ENCODE measurements around the gene P2RX5. TPM values are rescaled to one million over a fixed set of nuclear protein-coding genes. Genes with fewer than 3 reads are reported as not detected.

The P2RX5 gene
- total RNA-seq, 1 experiment from 2014 or later: 11.6 TPM

DNA sequence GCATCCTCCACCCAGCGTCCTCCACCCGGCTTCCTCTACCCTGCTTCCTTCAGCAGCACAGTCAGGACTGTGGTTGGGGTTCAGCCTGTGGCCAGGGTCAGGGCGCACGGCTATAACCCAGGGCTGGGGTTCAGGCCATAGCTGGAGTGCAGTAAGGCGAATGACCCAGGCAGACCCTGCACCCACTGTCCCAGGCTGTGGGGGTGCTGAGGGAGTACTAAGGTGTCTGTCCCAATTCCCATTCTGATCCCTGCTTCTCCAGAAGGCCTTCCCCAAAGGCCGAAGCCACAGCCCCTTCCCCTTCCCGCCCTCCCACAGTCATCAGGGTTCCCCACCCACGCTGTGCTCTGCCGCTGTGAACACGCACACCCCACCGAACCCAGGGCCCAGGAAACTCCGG lies 14.9 kb downstream of the P2RX5 start:
- DNase-seq: no peak
- CTCF ChIA-PET: no interaction called here
- BruUV-seq (replicated peaks): no TSS peak

DNA sequence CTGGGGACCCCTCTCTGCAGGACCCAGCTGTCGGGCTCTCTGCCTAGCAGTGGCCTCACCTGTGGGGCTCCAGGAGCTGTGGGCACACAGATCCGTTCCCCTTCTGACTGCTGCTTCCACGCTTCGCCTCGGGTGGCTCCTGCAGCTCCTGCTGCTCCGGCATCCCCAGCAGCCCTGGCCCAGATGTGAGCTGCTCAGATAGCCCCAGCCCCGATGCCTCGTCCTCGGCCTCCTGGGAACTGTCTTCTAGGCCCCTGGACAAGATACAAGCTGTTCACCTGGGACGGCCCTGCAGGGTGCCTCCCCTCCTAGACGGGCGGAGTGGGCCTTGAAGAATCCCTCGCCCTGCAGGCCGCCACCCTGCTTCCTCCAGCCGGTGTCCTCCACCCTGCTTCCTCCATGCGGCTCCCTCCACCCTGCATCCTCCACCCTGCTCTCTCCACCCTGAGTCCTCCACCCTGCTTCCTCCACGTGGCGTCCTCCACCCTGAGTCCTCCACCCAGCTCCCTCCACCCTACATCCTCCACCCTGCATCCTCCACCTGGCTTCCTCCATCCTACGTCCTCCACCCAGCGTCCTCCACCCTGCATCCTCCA lies 16.3 kb downstream of the P2RX5 start:
- no peak for DNase-seq
- Mint-ChIP-seq H3K27me3 (ENCODE audit: unreplicated experiment) (no peaks in the 10 kb centered on the region), H3K36me3 (ENCODE audit: insufficient read depth, unreplicated experiment) (peaks cover 3% of the 10 kb centered on the region), H3K9me3 (ENCODE audit: low read depth, unreplicated experiment) (no peaks in the 10 kb centered on the region), H3K4me1 (ENCODE audit: low read depth, unreplicated experiment) (no peaks in the 10 kb centered on the region), H3K27ac (ENCODE audit: unreplicated experiment) (no peak overlapping the region), H3K4me3 (ENCODE audit: low read depth, unreplicated experiment) (no peak overlapping the region)
- TF ChIP-seq, protein P1, sequence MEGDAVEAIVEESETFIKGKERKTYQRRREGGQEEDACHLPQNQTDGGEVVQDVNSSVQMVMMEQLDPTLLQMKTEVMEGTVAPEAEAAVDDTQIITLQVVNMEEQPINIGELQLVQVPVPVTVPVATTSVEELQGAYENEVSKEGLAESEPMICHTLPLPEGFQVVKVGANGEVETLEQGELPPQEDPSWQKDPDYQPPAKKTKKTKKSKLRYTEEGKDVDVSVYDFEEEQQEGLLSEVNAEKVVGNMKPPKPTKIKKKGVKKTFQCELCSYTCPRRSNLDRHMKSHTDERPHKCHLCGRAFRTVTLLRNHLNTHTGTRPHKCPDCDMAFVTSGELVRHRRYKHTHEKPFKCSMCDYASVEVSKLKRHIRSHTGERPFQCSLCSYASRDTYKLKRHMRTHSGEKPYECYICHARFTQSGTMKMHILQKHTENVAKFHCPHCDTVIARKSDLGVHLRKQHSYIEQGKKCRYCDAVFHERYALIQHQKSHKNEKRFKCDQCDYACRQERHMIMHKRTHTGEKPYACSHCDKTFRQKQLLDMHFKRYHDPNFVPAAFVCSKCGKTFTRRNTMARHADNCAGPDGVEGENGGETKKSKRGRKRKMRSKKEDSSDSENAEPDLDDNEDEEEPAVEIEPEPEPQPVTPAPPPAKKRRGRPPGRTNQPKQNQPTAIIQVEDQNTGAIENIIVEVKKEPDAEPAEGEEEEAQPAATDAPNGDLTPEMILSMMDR (IDR thresholded peaks at IDR 0.05; ENCODE audit: unreplicated experiment): no peak
- BruUV-seq (replicated peaks): no TSS peak
- intact Hi-C loops (cut with micrococcal nuclease; ENCODE audit: unreplicated experiment): no loop called here
- CTCF ChIA-PET: no interaction called here

More for the DNA sequence above, 14.9 kb downstream of the P2RX5 start:
- no peaks in the 10 kb centered on the region for H3K4me1 Mint-ChIP-seq (ENCODE audit: low read depth, unreplicated experiment)
- intact Hi-C loops (cut with micrococcal nuclease; ENCODE audit: unreplicated experiment): no loop called here
- H3K27me3 Mint-ChIP-seq (ENCODE audit: unreplicated experiment): no peaks in the 10 kb centered on the region
- H3K36me3 Mint-ChIP-seq (ENCODE audit: insufficient read depth, unreplicated experiment): peaks cover 3% of the 10 kb centered on the region
- H3K27ac Mint-ChIP-seq (ENCODE audit: unreplicated experiment): no peak overlapping the region
- TF ChIP-seq, protein P1 (IDR thresholded peaks at IDR 0.05; ENCODE audit: unreplicated experiment): no peak
- H3K4me3 Mint-ChIP-seq (ENCODE audit: low read depth, unreplicated experiment): no peak overlapping the region
- H3K9me3 Mint-ChIP-seq (ENCODE audit: low read depth, unreplicated experiment): no peaks in the 10 kb centered on the region

DNA sequence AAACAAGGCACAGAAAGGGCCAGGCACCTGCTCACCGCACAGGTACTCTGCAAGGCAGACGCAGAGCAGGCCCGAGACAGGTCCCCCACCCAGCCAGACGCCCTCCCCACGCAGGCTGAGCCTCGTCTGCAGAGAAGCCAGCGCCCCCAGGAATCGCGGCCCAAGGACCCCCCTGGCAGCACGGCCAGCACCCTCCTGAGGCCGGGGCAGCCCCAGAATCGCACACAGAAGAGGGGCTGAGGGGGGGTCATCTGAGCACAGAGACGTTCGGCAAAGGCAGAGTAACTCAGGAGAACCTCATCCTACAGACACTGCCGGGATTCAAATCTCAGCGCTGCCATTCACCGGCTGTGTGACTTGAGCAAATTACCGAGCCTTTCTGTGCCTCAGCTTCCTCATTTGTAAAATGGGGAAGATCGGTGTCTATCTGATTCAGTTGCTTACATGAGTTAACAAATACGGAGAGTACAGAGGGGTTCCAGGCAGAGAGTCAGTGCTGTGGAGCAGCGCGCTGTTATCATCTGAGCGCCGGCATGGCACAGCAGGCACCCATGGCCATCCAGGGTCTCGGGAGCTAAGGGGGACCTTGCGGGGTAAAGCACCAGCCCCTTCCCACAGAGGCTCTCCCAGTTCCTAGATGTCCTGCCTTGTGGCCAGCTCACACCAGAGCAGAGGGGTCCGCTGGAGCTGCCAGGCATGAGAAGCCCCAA lies 17.0 kb downstream of the P2RX5 start:
- Mint-ChIP-seq H3K4me1 (ENCODE audit: low read depth, unreplicated experiment) (no peaks in the 10 kb centered on the region), H3K4me3 (ENCODE audit: low read depth, unreplicated experiment) (no peak overlapping the region), H3K36me3 (ENCODE audit: insufficient read depth, unreplicated experiment) (peaks cover 3% of the 10 kb centered on the region), H3K27ac (ENCODE audit: unreplicated experiment) (no peak overlapping the region), H3K9me3 (ENCODE audit: low read depth, unreplicated experiment) (no peaks in the 10 kb centered on the region), H3K27me3 (ENCODE audit: unreplicated experiment) (no peaks in the 10 kb centered on the region)
- DNase-seq: no peak
- CTCF ChIA-PET: no interaction called here
- TF ChIP-seq, protein P1 (IDR thresholded peaks at IDR 0.05; ENCODE audit: unreplicated experiment): no peak
- intact Hi-C loops (cut with micrococcal nuclease; ENCODE audit: unreplicated experiment): no loop called here
- BruUV-seq (replicated peaks): no TSS peak

DNA sequence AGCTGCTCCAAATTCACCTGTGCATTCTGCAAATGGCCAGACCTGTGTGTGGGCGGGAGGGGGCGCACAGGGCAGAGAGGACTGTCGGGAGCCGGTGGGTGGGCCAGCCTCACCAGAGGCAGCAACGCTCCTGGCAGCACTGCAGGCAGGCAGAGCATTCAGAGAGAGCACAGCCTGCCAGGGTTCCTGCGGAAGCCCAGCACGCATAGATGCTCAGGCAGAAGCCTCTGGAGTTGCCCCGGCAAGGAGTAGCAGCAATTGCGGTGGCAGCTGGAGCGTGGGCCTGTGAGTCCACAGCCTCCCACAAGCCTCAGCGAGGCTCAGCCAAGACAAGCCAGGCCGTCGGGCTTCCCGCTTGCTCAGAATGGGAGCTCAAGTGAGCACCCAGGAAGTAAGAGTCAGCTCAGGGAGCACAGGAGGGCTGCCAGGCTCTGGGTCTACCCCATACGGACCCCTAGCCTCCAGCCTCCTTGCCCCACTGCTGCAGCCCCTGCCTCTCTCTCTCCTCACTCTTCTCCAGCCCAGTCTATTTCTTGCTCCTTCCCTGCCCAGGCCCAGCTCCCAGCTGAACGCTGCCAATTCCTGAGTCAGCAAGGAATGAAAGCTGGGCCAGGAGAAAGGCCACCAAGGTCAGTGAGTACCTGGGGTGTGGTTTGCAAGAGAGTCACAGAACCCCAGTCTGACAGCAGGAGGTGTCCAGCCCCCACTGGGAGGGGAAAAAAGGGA lies 17.7 kb downstream of the P2RX5 start:
- H3K4me1 Mint-ChIP-seq (ENCODE audit: low read depth, unreplicated experiment): no peaks in the 10 kb centered on the region
- peaks cover 3% of the 10 kb centered on the region for H3K36me3 Mint-ChIP-seq (ENCODE audit: insufficient read depth, unreplicated experiment)
- DNase-seq: no peak
- TF ChIP-seq, protein P1 (IDR thresholded peaks at IDR 0.05; ENCODE audit: unreplicated experiment): no peak
- H3K4me3 Mint-ChIP-seq (ENCODE audit: low read depth, unreplicated experiment): no peak overlapping the region
- CTCF ChIA-PET: interaction anchor here (0.5 kb wide), 1 partner anchor 175 kb away, joined by 4 read pairs; no protein-coding TSS in a partner anchor
- no TSS peak for BruUV-seq (replicated peaks)
- no peaks in the 10 kb centered on the region for H3K9me3 Mint-ChIP-seq (ENCODE audit: low read depth, unreplicated experiment)
- intact Hi-C loops (cut with micrococcal nuclease; ENCODE audit: unreplicated experiment): no loop called here
- no peak overlapping the region for H3K27ac Mint-ChIP-seq (ENCODE audit: unreplicated experiment)
- no peaks in the 10 kb centered on the region for H3K27me3 Mint-ChIP-seq (ENCODE audit: unreplicated experiment)
